ENCODE data around the gene RPE.

Gene RPE

GRCh38 chr2:210054696-210055095 lies 52.3 kb downstream of the RPE start:
- no peak for TF ChIP-seq CTCF (IDR thresholded peaks at IDR 0.05; ENCODE audit: low read length)
- no peak for TF ChIP-seq EZH2 (IDR thresholded peaks at IDR 0.05; ENCODE audit: borderline replicate concordance, low read length)
- Histone ChIP-seq H3K79me2 (ENCODE audit: insufficient read depth, low read length) (0 out of 2 replicates have a peak, but pooled peaks cover 3% of the 10 kb centered on the region), H3K4me2 (ENCODE audit: low read length) (no peak overlapping the region), H3K9me2 (ENCODE audit: low read depth, low read length) (no peaks in the 10 kb centered on the region), H3K4me3 (ENCODE audit: low read depth, low read length, poor library complexity, severe bottlenecking) (no peak overlapping the region), H3K27me3 (ENCODE audit: insufficient read depth, low read length) (no peaks in the 10 kb centered on the region), H3K36me3 (ENCODE audit: insufficient read depth, low read length) (peaks cover 10% of the 10 kb centered on the region), H3K9ac (ENCODE audit: low read length) (no peak overlapping the region), H3F3A (ENCODE audit: insufficient read depth, low read length) (no peaks in the 10 kb centered on the region), H4K20me1 (ENCODE audit: insufficient read depth, low read length) (no peaks in the 10 kb centered on the region), H3K9me3 (ENCODE audit: low read length) (no peaks in the 10 kb centered on the region), H3K27ac (ENCODE audit: low read depth, low read length, poor library complexity, severe bottlenecking) (no peak overlapping the region), H3K4me1 (ENCODE audit: insufficient read depth, low read length, severe bottlenecking) (no peaks in the 10 kb centered on the region), H2AFZ (ENCODE audit: low read length) (no peak overlapping the region)

GRCh38 chr2:210055825-210056224 lies 53.4 kb downstream of the RPE start:
- Histone ChIP-seq H3K4me3 (ENCODE audit: low read depth, low read length, poor library complexity, severe bottlenecking) (no peak overlapping the region), H3K9ac (ENCODE audit: low read length) (no peak overlapping the region), H3K27me3 (ENCODE audit: insufficient read depth, low read length) (no peaks in the 10 kb centered on the region), H3F3A (ENCODE audit: insufficient read depth, low read length) (no peaks in the 10 kb centered on the region), H3K9me2 (ENCODE audit: low read depth, low read length) (no peaks in the 10 kb centered on the region), H4K20me1 (ENCODE audit: insufficient read depth, low read length) (no peaks in the 10 kb centered on the region), H3K4me1 (ENCODE audit: insufficient read depth, low read length, severe bottlenecking) (no peaks in the 10 kb centered on the region), H3K36me3 (ENCODE audit: insufficient read depth, low read length) (peaks cover 10% of the 10 kb centered on the region), H3K9me3 (ENCODE audit: low read length) (no peaks in the 10 kb centered on the region), H3K79me2 (ENCODE audit: insufficient read depth, low read length) (no peaks in the 10 kb centered on the region), H3K27ac (ENCODE audit: low read depth, low read length, poor library complexity, severe bottlenecking) (no peak overlapping the region), H3K4me2 (ENCODE audit: low read length) (no peak overlapping the region), H2AFZ (ENCODE audit: low read length) (no peak overlapping the region)
- TF ChIP-seq EZH2 (IDR thresholded peaks at IDR 0.05; ENCODE audit: borderline replicate concordance, low read length), result no peak
- TF ChIP-seq CTCF (IDR thresholded peaks at IDR 0.05; ENCODE audit: low read length), result no peak

- Histone ChIP-seq H3K9me3 (ENCODE audit: low read length) (no peaks in the 10 kb centered on the region), H3K4me1 (ENCODE audit: insufficient read depth, low read length, severe bottlenecking) (no peaks in the 10 kb centered on the region), H3K4me3 (ENCODE audit: low read depth, low read length, poor library complexity, severe bottlenecking) (no peak overlapping the region), H2AFZ (ENCODE audit: low read length) (no peak overlapping the region), H3K36me3 (ENCODE audit: insufficient read depth, low read length) (no peaks in the 10 kb centered on the region), H3K27ac (ENCODE audit: low read depth, low read length, poor library complexity, severe bottlenecking) (no peak overlapping the region), H3K4me2 (ENCODE audit: low read length) (no peak overlapping the region), H3K9me2 (ENCODE audit: low read depth, low read length) (no peaks in the 10 kb centered on the region), H3K9ac (ENCODE audit: low read length) (no peak overlapping the region), H3K27me3 (ENCODE audit: insufficient read depth, low read length) (no peaks in the 10 kb centered on the region), H4K20me1 (ENCODE audit: insufficient read depth, low read length) (no peaks in the 10 kb centered on the region), H3K79me2 (ENCODE audit: insufficient read depth, low read length) (no peaks in the 10 kb centered on the region), H3F3A (ENCODE audit: insufficient read depth, low read length) (no peaks in the 10 kb centered on the region)
- TF ChIP-seq EZH2 (IDR thresholded peaks at IDR 0.05; ENCODE audit: borderline replicate concordance, low read length) (no peak), CTCF (IDR thresholded peaks at IDR 0.05; ENCODE audit: low read length) (no peak)
Observed at GRCh38 chr2:210063306-210063705, 60.9 kb downstream of the RPE start.

Data from OCI-LY1 (cell line).